H1 (cell line): ENCODE data around the gene SCP2. TPM values are rescaled to one million over a fixed set of nuclear protein-coding genes. Genes with fewer than 3 reads are reported as not detected.

Experiments used
- CTCF ChIA-PET: fragments of 300-600 bp; sonication (Branson Sonifier 250); formaldehyde crosslinking; loops from one replicate; lab custom pipeline; 2021; ENCODE audit not compliant: partially characterized antibody; lab: Charles Lee
- POLR2A ChIA-PET: fragments of 300-600 bp; sonication (Branson Sonifier 250); formaldehyde crosslinking; loops from one replicate; lab custom pipeline; 2021; ENCODE audit warnings: inconsistent platforms; ENCODE audit not compliant: partially characterized antibody; lab: Charles Lee
- DNase-seq, 2 experiments: peaks; one replicate each; pipeline versions ENCODE4 v3.0.0 to v3.0.0-alpha.2; 2010 to 2022; ENCODE audit warnings: low spot score in 2 of 2, low read depth in 1 of 2, mixed read lengths in 1 of 2
- FAIRE-seq: peaks from 2 replicates; lab custom pipeline; 2011; peaks lifted over from hg19 to GRCh38; lab: Jason Lieb, UNC
- H2AFZ ChIP-seq: 2 replicates; pipeline ENCODE4 v1.8.1; 2012; ENCODE audit warnings: low read length, inconsistent platforms
- H2AK5ac ChIP-seq: 2 replicates; pipeline ENCODE4 v1.6.1; 2013; ENCODE audit warnings: low read depth, low read length
- H2BK120ac ChIP-seq: replicated peaks from 2 replicates; pipeline ENCODE3; 2013; ENCODE audit warnings: low read depth, low read length, inconsistent platforms
- H2BK12ac ChIP-seq: 2 replicates; pipeline ENCODE4 v1.6.1; 2013; ENCODE audit warnings: low read depth, low read length
- H2BK15ac ChIP-seq: 2 replicates; pipeline ENCODE4 v1.6.1; 2013; ENCODE audit warnings: low read length
- H2BK20ac ChIP-seq: 2 replicates; pipeline ENCODE4 v1.6.1; 2013; ENCODE audit warnings: low read length
- H2BK5ac ChIP-seq: 2 replicates; pipeline ENCODE4 v1.6.1; 2013; ENCODE audit warnings: low read depth, low read length
- H3K14ac ChIP-seq: 2 replicates; pipeline ENCODE4 v1.6.1; 2013; ENCODE audit warnings: inconsistent platforms; ENCODE audit not compliant: insufficient read length
- H3K18ac ChIP-seq: 2 replicates; pipeline ENCODE4 v1.6.1; 2013; ENCODE audit warnings: low read length; ENCODE audit errors: extremely low read depth
- H3K23ac ChIP-seq: 2 replicates; pipeline ENCODE4 v1.6.1; 2013; ENCODE audit warnings: inconsistent platforms; ENCODE audit not compliant: insufficient read length
- H3K23me2 ChIP-seq: 2 replicates; pipeline ENCODE4 v1.6.1; 2013; ENCODE audit warnings: low read depth, low read length
- H3K27ac ChIP-seq: 2 replicates; pipeline ENCODE4 v1.6.1; 2011; ENCODE audit warnings: low read depth, low read length, inconsistent platforms
- H3K27me3 ChIP-seq, 4 experiments: replicated peaks in 1 of 4; 1 replicate in 1 of 4; 2 replicates in 3 of 4; pipeline versions ENCODE4 v1.6.1 to v1.8.1; 2011 to 2013; ENCODE audit warnings: low read length in 3 of 4, mild to moderate bottlenecking in 3 of 4, inconsistent platforms in 2 of 4, mixed read lengths in 2 of 4, moderate library complexity in 1 of 4; ENCODE audit not compliant: control insufficient read depth in 3 of 4, insufficient read depth in 3 of 4; ENCODE audit errors: extremely low read depth in 1 of 4
- H3K36me3 ChIP-seq, 4 experiments: 2 replicates each; pipeline versions ENCODE4 v1.6.1 to v1.8.1; 2011 to 2013; ENCODE audit warnings: mild to moderate bottlenecking in 4 of 4, low read length in 3 of 4, moderate library complexity in 2 of 4, control low read depth in 1 of 4, inconsistent platforms in 1 of 4; ENCODE audit not compliant: insufficient read depth in 4 of 4, control insufficient read depth in 2 of 4
- H3K4ac ChIP-seq: replicated peaks from 2 replicates; pipeline ENCODE3; 2013; ENCODE audit warnings: low read length, low read depth, mixed read lengths, inconsistent platforms; ENCODE audit not compliant: insufficient read length
- H3K4me1 ChIP-seq, 4 experiments: replicated peaks in 1 of 4; 1 replicate in 1 of 4; 2 replicates in 3 of 4; pipeline versions ENCODE4 v1.6.1 to v1.8.1; 2011 to 2013; ENCODE audit warnings: low read length in 3 of 4, inconsistent platforms in 2 of 4, mixed read lengths in 1 of 4; ENCODE audit not compliant: insufficient read depth in 4 of 4, control insufficient read depth in 3 of 4
- H3K4me2 ChIP-seq, 2 experiments: 2 replicates each; pipeline versions ENCODE4 v1.6.1 to v1.8.1; 2011 to 2013; ENCODE audit warnings: low read depth in 2 of 2, low read length in 2 of 2, control low read depth in 1 of 2, inconsistent platforms in 1 of 2, mild to moderate bottlenecking in 1 of 2; ENCODE audit not compliant: insufficient read depth in 1 of 2
- H3K4me3 ChIP-seq, 4 experiments: fragments of 200-600, 300-600 bp in 1 of 4; sonication (generic), shearing (Covaris generic), sonication (Bioruptor Twin) in 1 of 4; 2 replicates each; pipeline versions ENCODE4 v1.5.1 to v1.8.1; 2011 to 2016; ENCODE audit warnings: low read length in 4 of 4, low read depth in 3 of 4, control low read depth in 2 of 4, inconsistent platforms in 2 of 4, mild to moderate bottlenecking in 2 of 4, mixed read lengths in 1 of 4, moderate library complexity in 1 of 4; ENCODE audit not compliant: insufficient read depth in 2 of 4; ENCODE audit errors: extremely low read depth in 1 of 4
- H3K56ac ChIP-seq: replicated peaks from 2 replicates; pipeline ENCODE3; 2013; ENCODE audit warnings: low read depth, mild to moderate bottlenecking, mixed read lengths, low read length, inconsistent platforms; ENCODE audit not compliant: insufficient read length
- H3K79me1 ChIP-seq: 2 replicates; pipeline ENCODE4 v1.6.1; 2013; ENCODE audit warnings: low read depth, low read length, control low read depth
- H3K79me2 ChIP-seq, 2 experiments: 2 replicates each; pipeline versions ENCODE4 v1.6.1 to v1.8.1; 2012 to 2013; ENCODE audit warnings: low read length in 2 of 2, mild to moderate bottlenecking in 2 of 2, inconsistent platforms in 1 of 2; ENCODE audit not compliant: insufficient read depth in 2 of 2, control insufficient read depth in 1 of 2
- H3K9ac ChIP-seq, 4 experiments: replicated peaks in 1 of 4; 1 replicate in 1 of 4; 2 replicates in 3 of 4; pipeline versions ENCODE4 v1.6.1 to v1.8.1; 2011 to 2013; ENCODE audit warnings: low read depth in 3 of 4, low read length in 3 of 4, control low read depth in 2 of 4, mild to moderate bottlenecking in 2 of 4, moderate library complexity in 2 of 4, inconsistent platforms in 1 of 4; ENCODE audit errors: extremely low read depth in 1 of 4
- H3K9me3 ChIP-seq, 2 experiments: 2 replicates each; pipeline versions ENCODE4 v1.6.1 to v1.8.1; 2012 to 2013; ENCODE audit warnings: mild to moderate bottlenecking in 2 of 2, moderate library complexity in 2 of 2, control low read depth in 1 of 2, inconsistent platforms in 1 of 2, low read depth in 1 of 2, low read length in 1 of 2, mixed read lengths in 1 of 2; ENCODE audit not compliant: insufficient read depth in 2 of 2
- H4K20me1 ChIP-seq, 2 experiments: replicated peaks in 1 of 2; 2 replicates each; pipeline versions ENCODE3 to v1.8.1; 2011 to 2013; ENCODE audit warnings: inconsistent platforms in 2 of 2, low read length in 2 of 2, mild to moderate bottlenecking in 1 of 2; ENCODE audit not compliant: insufficient read depth in 2 of 2, control insufficient read depth in 1 of 2
- H4K5ac ChIP-seq: 2 replicates; pipeline ENCODE4 v1.6.1; 2013; ENCODE audit warnings: low read length, low read depth, mixed read lengths, inconsistent platforms; ENCODE audit not compliant: insufficient read length
- H4K8ac ChIP-seq: 2 replicates; pipeline ENCODE4 v1.8.0; 2013; ENCODE audit warnings: mild to moderate bottlenecking, moderate library complexity, low read length, inconsistent platforms; ENCODE audit not compliant: insufficient read depth; ENCODE audit errors: extremely low read depth
- H4K91ac ChIP-seq: replicated peaks from 2 replicates; pipeline ENCODE3; 2013; ENCODE audit warnings: low read length, mixed read lengths, inconsistent platforms; ENCODE audit not compliant: insufficient read length
- CBX5 ChIP-seq: fragments of 300-800, 300-1000 bp; sonication (generic); IDR thresholded peaks from 2 replicates; pipeline ENCODE4 v1.7.1; 2016; ENCODE audit warnings: antibody characterized with exemption, low read length, low read depth
- CTCF ChIP-seq, 3 experiments: IDR thresholded peaks; 1 replicate in 2 of 3; 2 replicates in 1 of 3; pipeline versions ENCODE4 v1.5.1 to v1.6.1; 2011; ENCODE audit warnings: low read length in 3 of 3, mild to moderate bottlenecking in 3 of 3, inconsistent platforms in 2 of 3, low read depth in 1 of 3, moderate library complexity in 1 of 3; ENCODE audit not compliant: insufficient read depth in 1 of 3; ENCODE audit errors: control extremely low read depth in 1 of 3
- KDM1A ChIP-seq: fragments of 200-600, 300-600 bp; sonication (generic); IDR thresholded peaks from 2 replicates; pipeline ENCODE4 v1.7.1; 2016; ENCODE audit warnings: mild to moderate bottlenecking, low read length, borderline replicate concordance
- RAD21 ChIP-seq, 2 experiments: IDR thresholded peaks in 1 of 2; conservative IDR thresholded peaks in 1 of 2; 2 replicates each; pipeline ENCODE4 v1.6.1; 2011; ENCODE audit warnings: low read depth in 2 of 2, low read length in 2 of 2, improper control_type of control experiment in 1 of 2, inconsistent platforms in 1 of 2, mild to moderate bottlenecking in 1 of 2, moderate library complexity in 1 of 2
- TBP ChIP-seq: IDR thresholded peaks from 2 replicates; pipeline ENCODE4 v1.6.1; 2011; ENCODE audit warnings: low read depth, low read length, improper control_type of control experiment
- USF2 ChIP-seq: IDR thresholded peaks from 2 replicates; pipeline ENCODE4 v1.6.1; 2011; ENCODE audit warnings: low read length, improper control_type of control experiment
- whole genome bisulfite sequencing, 2 experiments: shearing (Covaris generic) in 1 of 2; methylation state at CpG; one replicate each; pipeline versions ENCODE4 v1.1.6 to v1.1.7; 2013 to 2015; ENCODE audit warnings: low lambda C conversion rate in 2 of 2, mixed read lengths in 2 of 2, inconsistent platforms in 1 of 2, low coverage in 1 of 2, missing lambda C conversion rate in 1 of 2; ENCODE audit not compliant: insufficient replicate concordance in 2 of 2, insufficient coverage in 1 of 2, insufficient read length in 1 of 2; ENCODE audit errors: extremely low coverage in 1 of 2, missing lambda C conversion rate in 1 of 2; 5-methylcytosine and 5-hydroxymethylcytosine counted together
- polyA plus RNA-seq, 7 experiments: library from polyadenylated mRNA; depleted of rRNA in 3 of 7; stranded (reverse) in 5 of 7; unstranded in 2 of 7; fragments of >200 nt in 5 of 7; fragments of 200-250 nt in 2 of 7; gene quantifications; 1 replicate in 5 of 7; 2 replicates in 1 of 7; 4 replicates in 1 of 7; pipeline versions ENCODE4 v1.2.1 to v1.2.3, GENCODE V29; 2011 to 2013; ENCODE audit warnings: missing spikeins in 2 of 7, mixed read lengths in 2 of 7
- total RNA-seq: library from RNA; stranded (reverse); fragmentation: NEBNext Ultra II Directional; extraction: Animal tissue kit (Norgen Biotek cat#: 25700); gene quantifications from 2 replicates; pipeline ENCODE4 v1.2.1, GENCODE V29; 2021

Gene SCP2
- total and polyA plus RNA-seq, 2 of the 8 experiments (the other 6 are each of a cell fraction or from before 2014, with no cell fraction given), result 20.9 to 54.3 TPM

- peak; percentile 38 to 81 for DNase-seq
- Histone ChIP-seq H4K91ac (peak overlapping the region; percentile 38), H2BK20ac (0 out of 2 replicates have a peak overlapping the region, but pooled peaks have one; percentile 66), H4K8ac (0 out of 2 replicates have a peak overlapping the region, but pooled peaks have one; percentile 37), H3K9me3 (no peaks in the 10 kb centered on the region), H3K56ac (no peak overlapping the region), H3K4ac (no peak overlapping the region), H3K27ac (no peak overlapping the region), H2BK120ac (no peak overlapping the region), H3K79me2 (no peaks in the 10 kb centered on the region), H3K79me1 (no peaks in the 10 kb centered on the region), H4K20me1 (no peaks in the 10 kb centered on the region), H3K4me2 (no peak overlapping the region), H2AK5ac (peak overlapping the region; percentile 29; the same call in 1 of the 2 replicates), H3K36me3 (no peaks in the 10 kb centered on the region; a peak in 1 of 8 replicates), H3K27me3 (no peaks in the 10 kb centered on the region), H3K18ac (peak overlapping the region; percentile 28), H3K23ac (no peak overlapping the region), H2BK5ac (no peak overlapping the region), H3K14ac (no peak overlapping the region), H2BK12ac (0 out of 2 replicates have a peak overlapping the region, but pooled peaks have one; percentile 4), H4K5ac (no peak overlapping the region), H3K4me3 (no peak overlapping the region), H2AFZ (peak overlapping the region; percentile 91; the same call in 1 of the 2 replicates), H3K23me2 (no peaks in the 10 kb centered on the region), H2BK15ac (peak overlapping the region; percentile 4), H3K9ac (no peak overlapping the region), H3K4me1 (peaks cover 0 to 10% (median 3%) of the 10 kb centered on the region in 4 experiments; a peak in 5 of 7 replicates)
- ChIA-PET CTCF (interaction anchor here (0.5 to 3.6 kb wide), 30 partner anchors 11 to 411 kb away, joined by 3 to 39 read pairs (median 4); partner anchors contain the start of genes ECHDC2 and ZYG11A), POLR2A (interaction anchor here (0.6 to 2.1 kb wide), 5 partner anchors 10 to 180 kb away, joined by 3 to 5 read pairs (median 3); partner anchors contain the start of gene ZYG11A)
- peak; percentile 84 for FAIRE-seq
- 0 out of 2 replicates have a peak, but pooled peaks have one; percentile 15 for TF ChIP-seq USF2
- TF ChIP-seq CBX5, result no peak
- TF ChIP-seq CTCF (IDR thresholded peaks at IDR 0.05; ENCODE audit: control extremely low read depth in 1 of 3, insufficient read depth in 1 of 3, low read depth in 1 of 3, low read length in 3 of 3), result peak; percentile 68 to 77 (median 72)
- TF ChIP-seq KDM1A, result 0 out of 2 replicates have a peak, but pooled peaks have one; percentile 25
- TF ChIP-seq RAD21 (IDR thresholded peaks at IDR 0.05 in 1 of 2, conservative IDR thresholded peaks at IDR 0.05 in 1 of 2; ENCODE audit: low read depth in 2 of 2, low read length in 2 of 2), result peak; percentile 67 to 70
- TF ChIP-seq TBP, result no peak
- WGBS, 2 experiments, result 66% methylated on average over 20 of the region's 20 CpGs; no CpG with 5 or more reads in 1 of the 2 experiments
Measured at GRCh38 chr1:52904927-52905698, 22.0 kb upstream of the SCP2 start.
